Naive thymus-derived CD8-positive, alpha-beta T cell (primary cell): ENCODE results near the gene PTN. TPM values are rescaled to one million over a fixed set of nuclear protein-coding genes. Genes with fewer than 3 reads are reported as not detected.

Source experiments
- ATAC-seq, 2 donors: fragments of 150-1000 bp; cut with Tn5 transposase in 1 of 2; sonication (Bioruptor Pico), chemical (Tn5 transposase) in 1 of 2; 1 replicate in 1 of 2; 2 replicates in 1 of 2; pipeline ENCODE4 v1.10.0; 2021; ENCODE audit warnings: mild to moderate bottlenecking in 2 of 2, moderate library complexity in 2 of 2
- POLR2A ChIA-PET: fragments of 350-600 bp; sonication (Branson Sonifier 250); formaldehyde crosslinking; loops from one replicate; lab custom pipeline; 2021; ENCODE audit warnings: antibody characterized with exemption; lab: Charles Lee
- DNase-seq, 10 donors: peaks; one replicate each; pipeline versions ENCODE4 v3.0.0 to v3.0.0-alpha.2; 2020 to 2022
- H3K27ac Mint-ChIP-seq, 10 donors: one replicate each; pipeline ENCODE4 v1.8.0; 2020 to 2022; ENCODE audit warnings: mild to moderate bottlenecking in 10 of 10, mixed read lengths in 10 of 10, moderate library complexity in 4 of 10, inconsistent platforms in 1 of 10
- H3K27me3 Mint-ChIP-seq, 5 donors: one replicate each; pipeline ENCODE4 v1.8.0; 2021 to 2022; ENCODE audit warnings: mixed read lengths in 5 of 5
- H3K36me3 Mint-ChIP-seq, 3 donors: one replicate each; pipeline ENCODE4 v1.8.0; 2020 to 2022; ENCODE audit warnings: mixed read lengths in 3 of 3, mild to moderate bottlenecking in 2 of 3, inconsistent platforms in 1 of 3
- H3K4me1 Mint-ChIP-seq, 4 donors: one replicate each; pipeline ENCODE4 v1.8.0; 2021 to 2022; ENCODE audit warnings: mixed read lengths in 4 of 4
- H3K4me3 Mint-ChIP-seq, 10 donors: one replicate each; pipeline ENCODE4 v1.8.0; 2020 to 2022; ENCODE audit warnings: mild to moderate bottlenecking in 10 of 10, mixed read lengths in 10 of 10, moderate library complexity in 6 of 10, inconsistent platforms in 1 of 10
- H3K9me3 Mint-ChIP-seq, 9 donors: one replicate each; pipeline ENCODE4 v1.8.0; 2020 to 2022; ENCODE audit warnings: mixed read lengths in 9 of 9, mild to moderate bottlenecking in 3 of 9, inconsistent platforms in 1 of 9, moderate library complexity in 1 of 9
- polyA plus RNA-seq, 3 donors: library from polyadenylated mRNA; unstranded; fragments of 300-500 nt; fragmentation: Illumina TruSeq; gene quantifications; one replicate each; pipeline ENCODE4 v1.2.3, GENCODE V29; 2021
- total RNA-seq, 8 experiments: library from RNA in 2 of 8; stranded (reverse) in 2 of 8; gene quantifications; one replicate each; pipeline ENCODE4 v1.2.3 and lab custom pipeline; 2021 to 2026

The PTN gene
- total and polyA plus RNA-seq, 5 experiments from 2014 or later, result not detected

DNA sequence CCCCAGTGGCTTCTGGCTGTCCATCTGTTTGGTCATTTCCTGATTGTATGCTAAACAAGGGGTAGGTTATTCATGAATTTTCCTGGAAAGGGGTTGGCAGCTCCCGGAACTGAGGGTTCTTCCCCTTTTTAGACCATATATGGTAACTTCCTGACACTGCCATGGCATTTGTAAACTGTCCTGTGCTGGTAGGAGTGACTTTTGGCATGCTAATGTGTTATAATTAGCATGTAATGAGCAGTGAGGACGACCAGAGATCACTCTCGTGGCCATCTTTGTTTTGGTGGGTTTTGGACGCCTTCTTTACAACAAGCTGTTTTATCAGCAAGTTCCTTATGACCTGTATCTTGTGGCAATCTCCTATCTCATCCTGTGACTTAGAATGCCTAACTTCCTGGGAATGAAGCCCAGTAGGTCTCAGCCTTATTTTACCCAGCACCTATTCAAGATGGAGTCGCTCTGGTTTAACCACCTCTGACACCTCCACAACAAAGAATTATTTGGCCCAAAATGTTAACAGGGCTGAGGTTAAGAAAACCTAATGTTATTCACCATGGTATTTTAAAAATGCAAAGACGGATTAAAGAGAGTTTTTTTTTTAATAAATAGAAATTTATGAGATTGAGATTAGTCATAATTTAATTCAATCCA, 2.4 kb upstream of the PTN start:
- no peak for DNase-seq
- no peaks in the 10 kb centered on the region for H3K36me3 Mint-ChIP-seq
- peaks cover 2 to 25% (median 6%) of the 10 kb centered on the region in 5 donors for H3K27me3 Mint-ChIP-seq
- H3K27ac Mint-ChIP-seq, result no peak overlapping the region
- POLR2A ChIA-PET, result no interaction called here
- ATAC-seq, result no peak
- peaks cover 0 to 4% (median 0%) of the 10 kb centered on the region in 9 donors for H3K9me3 Mint-ChIP-seq
- no peak overlapping the region for H3K4me3 Mint-ChIP-seq
- H3K4me1 Mint-ChIP-seq, result peaks cover 0 to 6% (median under 1%) of the 10 kb centered on the region in 4 donors

- Mint-ChIP-seq H3K36me3 (no peaks in the 10 kb centered on the region), H3K4me1 (peaks cover 0 to 6% (median under 1%) of the 10 kb centered on the region in 4 donors), H3K27me3 (peaks cover 2 to 27% (median 6%) of the 10 kb centered on the region in 5 donors), H3K4me3 (no peak overlapping the region), H3K27ac (no peak overlapping the region), H3K9me3 (peaks cover 0 to 7% (median 0%) of the 10 kb centered on the region in 9 donors)
- ATAC-seq (no peak), DNase-seq (no peak)
- POLR2A ChIA-PET, result no interaction called here
Observed at GRCh38 chr7:137342828-137343261, 688 bp downstream of the PTN start.

GRCh38 chr7:137342265-137342664, 1.3 kb downstream of the PTN start:
- no peak overlapping the region for H3K4me3 Mint-ChIP-seq
- H3K4me1 Mint-ChIP-seq, result peaks cover 0 to 6% (median under 1%) of the 10 kb centered on the region in 4 donors
- no peak overlapping the region for H3K27ac Mint-ChIP-seq
- H3K36me3 Mint-ChIP-seq, result no peaks in the 10 kb centered on the region
- ATAC-seq, result no peak
- peaks cover 0 to 7% (median 4%) of the 10 kb centered on the region in 9 donors for H3K9me3 Mint-ChIP-seq
- H3K27me3 Mint-ChIP-seq, result peaks cover 2 to 33% (median 9%) of the 10 kb centered on the region in 5 donors
- no peak for DNase-seq
- POLR2A ChIA-PET, result no interaction called here

DNA sequence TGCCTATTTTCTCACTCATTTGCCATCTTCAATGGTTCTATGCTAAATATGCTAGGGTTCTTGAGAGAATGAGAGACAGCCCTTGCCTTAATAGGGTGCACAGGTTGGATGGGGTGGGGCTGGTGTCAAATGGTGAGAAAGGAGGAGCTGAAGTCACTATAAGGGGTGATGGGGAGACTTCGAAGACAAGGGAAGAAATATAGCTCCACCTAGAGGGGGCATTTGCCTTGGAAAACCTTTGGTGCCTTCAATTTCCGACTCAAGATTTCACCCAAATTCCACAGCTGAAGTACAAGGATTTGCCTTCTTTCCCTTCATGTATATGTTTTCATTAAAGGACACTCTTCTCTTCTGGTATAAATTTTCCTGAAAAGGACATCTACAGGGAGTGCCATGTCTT, 5.6 kb downstream of the PTN start:
- no peak overlapping the region for H3K4me3 Mint-ChIP-seq
- H3K36me3 Mint-ChIP-seq, result no peaks in the 10 kb centered on the region
- DNase-seq, result no peak
- H3K9me3 Mint-ChIP-seq, result peaks cover 0 to 13% (median 7%) of the 10 kb centered on the region in 9 donors
- H3K27ac Mint-ChIP-seq, result no peak overlapping the region
- ATAC-seq, result no peak
- H3K27me3 Mint-ChIP-seq, result peaks cover 0 to 11% (median 4%) of the 10 kb centered on the region in 5 donors
- POLR2A ChIA-PET, result no interaction called here
- peaks cover 0 to 1% (median 0%) of the 10 kb centered on the region in 4 donors for H3K4me1 Mint-ChIP-seq

GRCh38 chr7:137335814-137336213, 7.7 kb downstream of the PTN start:
- Mint-ChIP-seq H3K4me1 (no peaks in the 10 kb centered on the region), H3K36me3 (no peaks in the 10 kb centered on the region), H3K9me3 (peaks cover 0 to 13% (median 7%) of the 10 kb centered on the region in 9 donors), H3K27me3 (peaks cover 0 to 11% (median 4%) of the 10 kb centered on the region in 5 donors), H3K4me3 (no peak overlapping the region), H3K27ac (no peak overlapping the region)
- ATAC-seq, result no peak
- POLR2A ChIA-PET, result no interaction called here
- DNase-seq, result no peak

GRCh38 chr7:137331378-137331777, 12.2 kb downstream of the PTN start:
- peaks cover 0 to 13% (median 7%) of the 10 kb centered on the region in 9 donors for H3K9me3 Mint-ChIP-seq
- POLR2A ChIA-PET, result no interaction called here

DNA sequence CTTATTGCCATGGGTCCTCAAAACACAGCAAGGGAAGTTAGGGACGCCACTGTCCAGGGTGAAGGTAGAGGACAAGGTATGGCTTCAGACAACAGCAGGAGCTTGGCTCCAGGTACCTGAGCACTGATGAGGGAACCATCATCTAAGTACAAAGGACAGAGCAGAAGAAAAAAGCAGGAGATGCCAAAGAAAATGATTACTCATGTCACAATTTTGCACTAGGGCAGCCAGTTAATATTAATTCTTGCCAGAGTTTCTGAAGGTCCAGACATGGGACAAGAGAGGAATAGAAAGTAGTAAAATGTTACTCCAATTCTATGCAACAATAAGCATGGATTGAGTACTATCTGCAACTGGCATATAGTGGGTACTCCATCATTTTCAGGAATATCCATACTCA, 14.1 kb downstream of the PTN start:
- no peaks in the 10 kb centered on the region for H3K4me1 Mint-ChIP-seq
- DNase-seq (no peak), ATAC-seq (no peak)
- H3K27me3 Mint-ChIP-seq, result no peaks in the 10 kb centered on the region
- H3K27ac Mint-ChIP-seq, result no peak overlapping the region
- POLR2A ChIA-PET, result no interaction called here
- no peaks in the 10 kb centered on the region for H3K36me3 Mint-ChIP-seq
- H3K9me3 Mint-ChIP-seq, result peaks cover 0 to 13% (median 7%) of the 10 kb centered on the region in 9 donors
- no peak overlapping the region for H3K4me3 Mint-ChIP-seq

More at GRCh38 chr7:137331378-137331777, 12.2 kb downstream of the PTN start:
- ATAC-seq (no peak), DNase-seq (no peak)
- H3K27me3 Mint-ChIP-seq, result no peaks in the 10 kb centered on the region
- no peak overlapping the region for H3K27ac Mint-ChIP-seq
- no peaks in the 10 kb centered on the region for H3K36me3 Mint-ChIP-seq
- no peak overlapping the region for H3K4me3 Mint-ChIP-seq
- H3K4me1 Mint-ChIP-seq, result no peaks in the 10 kb centered on the region

DNA sequence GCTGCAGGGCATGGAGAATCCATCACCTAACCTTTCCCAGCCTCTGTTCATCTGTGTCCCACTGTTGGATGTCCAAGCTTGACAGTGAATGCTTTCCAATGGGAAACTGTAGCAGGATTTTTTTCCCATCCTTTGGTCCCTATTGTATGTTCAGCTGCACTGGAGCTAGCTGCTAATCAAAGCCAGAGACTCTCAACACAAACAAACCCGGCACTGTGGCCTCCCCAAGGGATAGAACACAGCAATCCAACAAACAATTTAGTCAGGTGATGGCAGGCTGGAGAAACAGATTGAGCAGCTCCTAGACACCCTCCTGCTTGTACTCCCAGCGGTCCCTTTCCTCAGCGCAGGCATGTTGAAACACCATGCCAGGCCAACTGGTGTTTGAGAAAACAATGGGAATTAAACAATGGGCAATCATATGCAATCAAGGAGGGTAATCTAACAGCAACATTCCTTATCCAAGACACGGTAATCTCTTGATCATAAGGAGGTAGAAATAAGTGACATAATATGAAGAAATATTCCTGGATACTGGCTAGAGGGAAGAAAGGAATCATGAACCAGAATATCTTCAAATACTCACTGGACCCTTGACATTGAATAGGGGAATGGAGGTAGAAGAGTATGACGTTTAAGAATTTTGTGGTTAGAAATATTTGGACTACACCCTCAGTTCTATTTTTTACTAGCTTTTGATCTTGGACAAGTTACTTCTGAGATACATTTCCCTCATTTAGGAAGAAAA, 15.0 kb downstream of the PTN start:
- DNase-seq, result no peak
- H3K9me3 Mint-ChIP-seq, result peaks cover 3 to 14% (median 7%) of the 10 kb centered on the region in 9 donors

DNA sequence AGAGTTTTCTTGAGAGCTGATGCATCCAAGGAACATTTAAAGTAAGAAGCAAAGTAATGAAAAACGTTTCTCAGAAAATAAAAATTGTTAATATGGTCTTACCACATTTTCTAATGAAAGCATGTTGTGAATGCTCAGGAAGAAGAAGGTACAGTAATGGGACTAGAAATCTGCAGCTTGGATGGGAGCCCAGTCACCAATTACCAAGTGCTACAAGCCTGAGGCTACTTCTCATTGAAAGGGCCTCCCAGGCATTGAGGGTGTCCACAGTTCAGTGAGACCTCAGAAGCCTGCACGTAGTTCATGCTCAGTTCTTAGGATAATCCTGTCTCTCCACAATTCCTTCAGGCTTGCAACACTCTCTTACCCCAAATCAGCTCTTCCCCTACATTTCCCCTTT, 17.6 kb downstream of the PTN start:
- H3K27me3 Mint-ChIP-seq, result no peaks in the 10 kb centered on the region
- no peak for DNase-seq
- no peak for ATAC-seq
- POLR2A ChIA-PET, result no interaction called here
- no peaks in the 10 kb centered on the region for H3K4me1 Mint-ChIP-seq
- peaks cover 0 to 23% (median 5%) of the 10 kb centered on the region in 9 donors for H3K9me3 Mint-ChIP-seq
- H3K27ac Mint-ChIP-seq, result no peak overlapping the region
- no peak overlapping the region for H3K4me3 Mint-ChIP-seq
- H3K36me3 Mint-ChIP-seq, result no peaks in the 10 kb centered on the region

More for the DNA sequence above, 15.0 kb downstream of the PTN start:
- POLR2A ChIA-PET, result no interaction called here
- H3K4me1 Mint-ChIP-seq, result no peaks in the 10 kb centered on the region
- ATAC-seq, result no peak
- H3K27me3 Mint-ChIP-seq, result no peaks in the 10 kb centered on the region
- no peak overlapping the region for H3K4me3 Mint-ChIP-seq
- no peaks in the 10 kb centered on the region for H3K36me3 Mint-ChIP-seq
- no peak overlapping the region for H3K27ac Mint-ChIP-seq

DNA sequence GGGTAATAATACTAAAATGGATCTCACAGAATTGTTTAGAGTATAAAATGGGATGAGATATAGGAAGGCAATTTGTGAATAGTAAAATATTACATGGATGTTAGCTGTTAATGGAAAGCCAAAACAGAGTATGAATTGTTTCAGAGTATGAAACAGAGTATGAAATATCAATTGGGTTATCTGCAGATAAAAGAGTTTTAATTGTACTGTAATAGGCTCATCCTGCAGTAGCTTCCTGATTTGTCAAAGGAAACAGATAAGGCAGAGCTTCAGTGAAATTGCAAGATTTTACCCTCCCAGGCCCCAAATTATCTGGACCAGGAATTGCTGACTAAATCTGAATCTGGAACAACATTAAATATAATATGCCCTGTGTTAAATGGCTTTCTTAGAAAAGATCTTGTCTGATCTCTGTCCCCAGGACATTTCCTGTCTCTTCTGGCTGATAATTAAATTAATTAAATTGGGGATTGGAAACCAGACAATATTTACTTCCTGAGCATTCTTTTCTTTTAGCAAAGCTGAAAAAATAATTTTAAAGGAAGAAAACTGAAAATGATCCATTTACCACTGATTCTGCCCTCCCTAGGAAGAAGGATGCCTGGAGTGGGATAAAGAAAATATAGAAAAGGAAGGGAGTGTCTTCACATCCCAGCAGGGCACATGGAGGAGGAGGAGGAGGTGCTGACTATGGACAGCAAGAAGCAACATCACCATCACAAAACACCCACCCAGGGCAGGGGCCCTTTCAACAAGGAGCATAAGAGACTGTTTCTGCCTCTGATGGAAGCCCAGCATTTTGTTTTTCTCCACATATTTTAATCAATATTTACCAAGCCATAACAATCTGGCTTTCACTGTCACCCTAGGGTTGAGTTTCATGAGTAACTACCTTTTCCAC, 18.5 kb downstream of the PTN start:
- no peak for ATAC-seq
- DNase-seq, result no peak
- H3K27me3 Mint-ChIP-seq, result no peaks in the 10 kb centered on the region
- H3K9me3 Mint-ChIP-seq, result peaks cover 0 to 26% (median 5%) of the 10 kb centered on the region in 9 donors
- H3K27ac Mint-ChIP-seq, result no peak overlapping the region
- H3K36me3 Mint-ChIP-seq, result no peaks in the 10 kb centered on the region
- H3K4me3 Mint-ChIP-seq, result no peak overlapping the region
- H3K4me1 Mint-ChIP-seq, result no peaks in the 10 kb centered on the region
- POLR2A ChIA-PET, result no interaction called here

GRCh38 chr7:137316648-137317353, 26.7 kb downstream of the PTN start:
- Mint-ChIP-seq H3K4me1 (no peaks in the 10 kb centered on the region), H3K9me3 (peaks cover 0 to 11% (median 4%) of the 10 kb centered on the region in 9 donors), H3K4me3 (no peak overlapping the region), H3K36me3 (no peaks in the 10 kb centered on the region), H3K27me3 (no peaks in the 10 kb centered on the region), H3K27ac (no peak overlapping the region)
- POLR2A ChIA-PET, result no interaction called here
- ATAC-seq (no peak), DNase-seq (no peak)

- no peak overlapping the region for H3K4me3 Mint-ChIP-seq
- ATAC-seq (no peak), DNase-seq (no peak)
- no peaks in the 10 kb centered on the region for H3K4me1 Mint-ChIP-seq
- no peak overlapping the region for H3K27ac Mint-ChIP-seq
- H3K27me3 Mint-ChIP-seq, result no peaks in the 10 kb centered on the region
- POLR2A ChIA-PET, result no interaction called here
- peaks cover 0 to 11% (median 5%) of the 10 kb centered on the region in 9 donors for H3K9me3 Mint-ChIP-seq
- H3K36me3 Mint-ChIP-seq, result no peaks in the 10 kb centered on the region
Observed at GRCh38 chr7:137313201-137313600, 30.3 kb downstream of the PTN start.
